ENCODE data around the gene RIN3. TPM values are rescaled to one million over a fixed set of nuclear protein-coding genes. Genes with fewer than 3 reads are reported as not detected.
"Not testable (repeated sequence)": the region's sequence is repeated elsewhere in the genome, so short reads cannot be mapped to it uniquely, and the experiment has no call there.

RIN3 gene
- total RNA-seq, 4 donors from 2014 or later, result 3.0 to 8.7 (median 7.5) TPM

GRCh38 chr14:92679246-92679645 lies 165.7 kb downstream of the RIN3 start:
- H3K4me3 ChIP-seq (ENCODE audit: low read depth, poor library complexity, severe bottlenecking), result no peak overlapping the region
- TF ChIP-seq CTCF (IDR thresholded peaks at IDR 0.05), result no peak
- TF ChIP-seq POLR2A (IDR thresholded peaks at IDR 0.05), result no peak
- 87 to 90% methylated on average over 3 to 4 of the region's 4 CpGs for WGBS, 2 donors
- DNase-seq (ENCODE audit: low spot score in 2 of 2), result no peak
- intact Hi-C loops (cut with DNase I; ENCODE audit: low total_unique reads), result no loop called here

- intact Hi-C loops (cut with DNase I; ENCODE audit: low total_unique reads), result loop anchor here (10.0 kb wide), 1 partner anchor 104 kb away; no protein-coding TSS in a partner anchor
Measured at GRCh38 chr14:92680330-92680729, 166.7 kb downstream of the RIN3 start.

GRCh38 chr14:92680781-92681650 lies 167.4 kb downstream of the RIN3 start:
- 41 to 47% methylated on average over 10 to 11 of the region's 13 CpGs for WGBS, 2 donors
- TF ChIP-seq CTCF (IDR thresholded peaks at IDR 0.05) (peak in 1 of 3 donors; percentile 89), POLR2A (IDR thresholded peaks at IDR 0.05) (no peak)
- no peak overlapping the region for H3K4me3 ChIP-seq (ENCODE audit: low read depth, poor library complexity, severe bottlenecking)
- DNase-seq (ENCODE audit: low spot score in 2 of 2), result peak; percentile 67 to 94
- intact Hi-C loops (cut with DNase I; ENCODE audit: low total_unique reads), result loop anchor here (10.0 kb wide), 1 partner anchor 104 kb away; no protein-coding TSS in a partner anchor

More at GRCh38 chr14:92680330-92680729, 166.7 kb downstream of the RIN3 start:
- H3K4me3 ChIP-seq (ENCODE audit: low read depth, poor library complexity, severe bottlenecking); DNase-seq (ENCODE audit: low spot score in 2 of 2): not testable (repeated sequence)
- 80 to 98% methylated on average over 3 to 4 of the region's 4 CpGs for WGBS, 2 donors

GRCh38 chr14:92683041-92683440 lies 169.5 kb downstream of the RIN3 start:
- DNase-seq (ENCODE audit: low spot score in 2 of 2), result no peak
- TF ChIP-seq POLR2A (IDR thresholded peaks at IDR 0.05), result no peak
- no peak for TF ChIP-seq CTCF (IDR thresholded peaks at IDR 0.05)
- intact Hi-C loops (cut with DNase I; ENCODE audit: low total_unique reads), result loop anchor here (10.0 kb wide), 1 partner anchor 102 kb away; no protein-coding TSS in a partner anchor
- WGBS, 2 donors, result 91 to 93% methylated on average over 8 of the region's 8 CpGs
- H3K4me3 ChIP-seq (ENCODE audit: low read depth, poor library complexity, severe bottlenecking), result no peak overlapping the region

GRCh38 chr14:92684801-92685560 lies 171.4 kb downstream of the RIN3 start:
- 86% methylated on average over 19 to 21 of the region's 21 CpGs for WGBS, 2 donors
- intact Hi-C loops (cut with DNase I; ENCODE audit: low total_unique reads), result loop anchor here (10.0 kb wide), 1 partner anchor 100 kb away; no protein-coding TSS in a partner anchor
- H3K4me3 ChIP-seq (ENCODE audit: low read depth, poor library complexity, severe bottlenecking), result no peak overlapping the region
- DNase-seq (ENCODE audit: low spot score in 2 of 2), result no peak
- TF ChIP-seq POLR2A (IDR thresholded peaks at IDR 0.05) (no peak), CTCF (IDR thresholded peaks at IDR 0.05) (no peak)
